VCaP (cell line): ENCODE measurements around the gene SLIT2.

ENCODE experiments used
- H3K27ac ChIP-seq: fragments of 450-650 bp; 2 replicates; pipeline ENCODE4 v1.5.1; 2017
- TF ChIP-seq, protein P1 (sequence below): fragments of 450-650 bp; conservative IDR thresholded peaks from 2 replicates; pipeline ENCODE4 v1.5.1; 2017; ENCODE audit warnings: mild to moderate bottlenecking, moderate library complexity

Gene SLIT2

DNA sequence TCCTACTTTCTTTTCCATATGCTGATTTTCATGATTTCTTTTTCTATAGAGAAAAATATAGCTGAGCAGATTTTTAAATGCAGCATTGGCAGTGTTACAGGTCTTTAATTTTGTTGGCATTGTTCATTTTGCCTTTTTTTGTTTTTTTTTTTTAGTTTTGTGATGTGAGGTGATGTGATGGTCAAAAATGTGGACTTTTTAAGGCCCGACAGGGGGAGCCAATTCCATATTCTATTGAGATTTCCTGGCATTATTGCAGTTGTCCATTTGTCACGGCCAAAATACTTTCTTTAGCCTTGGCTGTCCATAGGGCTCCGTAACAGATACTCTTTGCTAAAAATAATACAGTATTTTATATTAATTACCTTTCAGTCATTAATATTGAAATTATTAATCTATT is 47.8 kb downstream of the SLIT2 start:
- no peak overlapping the region for H3K27ac ChIP-seq
- TF ChIP-seq, protein P1, sequence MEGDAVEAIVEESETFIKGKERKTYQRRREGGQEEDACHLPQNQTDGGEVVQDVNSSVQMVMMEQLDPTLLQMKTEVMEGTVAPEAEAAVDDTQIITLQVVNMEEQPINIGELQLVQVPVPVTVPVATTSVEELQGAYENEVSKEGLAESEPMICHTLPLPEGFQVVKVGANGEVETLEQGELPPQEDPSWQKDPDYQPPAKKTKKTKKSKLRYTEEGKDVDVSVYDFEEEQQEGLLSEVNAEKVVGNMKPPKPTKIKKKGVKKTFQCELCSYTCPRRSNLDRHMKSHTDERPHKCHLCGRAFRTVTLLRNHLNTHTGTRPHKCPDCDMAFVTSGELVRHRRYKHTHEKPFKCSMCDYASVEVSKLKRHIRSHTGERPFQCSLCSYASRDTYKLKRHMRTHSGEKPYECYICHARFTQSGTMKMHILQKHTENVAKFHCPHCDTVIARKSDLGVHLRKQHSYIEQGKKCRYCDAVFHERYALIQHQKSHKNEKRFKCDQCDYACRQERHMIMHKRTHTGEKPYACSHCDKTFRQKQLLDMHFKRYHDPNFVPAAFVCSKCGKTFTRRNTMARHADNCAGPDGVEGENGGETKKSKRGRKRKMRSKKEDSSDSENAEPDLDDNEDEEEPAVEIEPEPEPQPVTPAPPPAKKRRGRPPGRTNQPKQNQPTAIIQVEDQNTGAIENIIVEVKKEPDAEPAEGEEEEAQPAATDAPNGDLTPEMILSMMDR, result peak; percentile 54

DNA sequence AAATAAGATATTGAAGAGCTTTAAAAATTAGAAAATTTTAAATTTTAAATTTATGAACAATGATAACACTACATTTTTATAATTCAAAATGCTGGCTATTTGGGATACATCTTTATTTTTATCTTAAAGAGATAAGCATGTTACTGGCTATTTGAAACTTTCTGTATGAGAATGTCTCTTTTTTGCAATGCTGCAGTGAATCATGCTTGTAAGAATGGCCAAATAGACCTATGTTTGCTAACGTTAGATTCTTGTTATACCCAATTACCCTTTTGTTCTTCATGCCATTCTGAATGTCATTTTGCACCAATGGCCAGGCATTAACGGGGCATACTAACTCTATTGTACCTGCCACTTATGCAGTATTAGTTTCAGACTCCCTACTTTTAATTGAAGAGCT is 49.5 kb downstream of the SLIT2 start:
- no peak overlapping the region for H3K27ac ChIP-seq
- TF ChIP-seq, protein P1, result no peak
